ENCODE data around the gene CD276.

DNA sequence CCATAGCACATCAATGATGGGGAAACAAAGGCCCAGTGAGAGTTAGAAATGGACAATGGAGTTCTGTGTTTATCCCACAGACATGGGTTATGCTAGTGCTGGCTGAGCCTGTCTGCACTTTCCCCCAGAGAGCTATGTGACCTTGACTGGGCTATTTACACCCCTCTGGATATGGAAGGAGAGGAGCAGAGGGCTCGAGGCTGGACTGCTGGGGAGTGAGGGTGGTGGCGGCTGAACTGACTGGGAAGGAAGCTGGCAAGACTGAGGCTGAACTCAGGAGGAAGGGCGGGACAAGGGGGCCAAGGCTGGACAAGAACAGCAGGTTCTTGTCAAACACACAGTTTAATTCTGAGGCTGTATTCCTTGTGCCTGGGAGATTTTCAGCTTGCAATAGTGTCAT is 79.7 kb downstream of the CD276 start:
- no peak for TF ChIP-seq EZH2phosphoT487 (IDR thresholded peaks at IDR 0.05; ENCODE audit: low read depth)
- TF ChIP-seq, protein P1, sequence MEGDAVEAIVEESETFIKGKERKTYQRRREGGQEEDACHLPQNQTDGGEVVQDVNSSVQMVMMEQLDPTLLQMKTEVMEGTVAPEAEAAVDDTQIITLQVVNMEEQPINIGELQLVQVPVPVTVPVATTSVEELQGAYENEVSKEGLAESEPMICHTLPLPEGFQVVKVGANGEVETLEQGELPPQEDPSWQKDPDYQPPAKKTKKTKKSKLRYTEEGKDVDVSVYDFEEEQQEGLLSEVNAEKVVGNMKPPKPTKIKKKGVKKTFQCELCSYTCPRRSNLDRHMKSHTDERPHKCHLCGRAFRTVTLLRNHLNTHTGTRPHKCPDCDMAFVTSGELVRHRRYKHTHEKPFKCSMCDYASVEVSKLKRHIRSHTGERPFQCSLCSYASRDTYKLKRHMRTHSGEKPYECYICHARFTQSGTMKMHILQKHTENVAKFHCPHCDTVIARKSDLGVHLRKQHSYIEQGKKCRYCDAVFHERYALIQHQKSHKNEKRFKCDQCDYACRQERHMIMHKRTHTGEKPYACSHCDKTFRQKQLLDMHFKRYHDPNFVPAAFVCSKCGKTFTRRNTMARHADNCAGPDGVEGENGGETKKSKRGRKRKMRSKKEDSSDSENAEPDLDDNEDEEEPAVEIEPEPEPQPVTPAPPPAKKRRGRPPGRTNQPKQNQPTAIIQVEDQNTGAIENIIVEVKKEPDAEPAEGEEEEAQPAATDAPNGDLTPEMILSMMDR (IDR thresholded peaks at IDR 0.05; ENCODE audit: low read depth, low read length), result no peak
